Colonic mucosa (tissue), 4 donors: ENCODE results near the gene COL11A2. TPM values are rescaled to one million over a fixed set of nuclear protein-coding genes. Genes with fewer than 3 reads are reported as not detected.

ENCODE experiments used
- DNase-seq: peaks from one replicate; pipeline ENCODE4 v3.0.0-alpha.2; 2020
- H3K27ac ChIP-seq: fragments of 200-600 bp; one replicate; pipeline ENCODE4 v1.8.0; 2021
- H3K27me3 ChIP-seq: fragments of 200-600 bp; one replicate; pipeline ENCODE4 v1.8.0; 2021
- H3K36me3 ChIP-seq: fragments of 200-600 bp; one replicate; pipeline ENCODE4 v1.8.0; 2021
- H3K4me1 ChIP-seq: fragments of 200-600 bp; one replicate; pipeline ENCODE4 v1.8.0; 2021; ENCODE audit warnings: mild to moderate bottlenecking
- H3K4me3 ChIP-seq: fragments of 200-600 bp; one replicate; pipeline ENCODE4 v1.8.0; 2021
- H3K9ac ChIP-seq, 2 donors: one replicate each; pipeline ENCODE4 v1.7.0; 2013; ENCODE audit warnings: control low read depth in 2 of 2, low read depth in 2 of 2, low read length in 2 of 2
- H3K9me3 ChIP-seq: fragments of 200-600 bp; one replicate; pipeline ENCODE4 v1.8.0; 2021
- intact Hi-C: fragments of 100-400 bp; cut with DNase I; formaldehyde crosslinking; loops from one replicate; pipeline ENCODE4 v1.14.1; 2022
- total RNA-seq, 2 donors: library from RNA; stranded (reverse); fragmentation: NEBNext Ultra II Directional in 1 of 2; extraction: Animal tissue kit (Norgen Biotek cat#: 25700) in 1 of 2; gene quantifications; one replicate each; pipeline ENCODE4 v1.2.1, GENCODE V29; 2021
- TF ChIP-seq, protein P1 (sequence below): fragments of 200-600 bp; IDR thresholded peaks from one replicate; pipeline ENCODE4 v1.8.0; 2022; ENCODE audit warnings: antibody characterized with exemption, mild to moderate bottlenecking
- donor health status: healthy.
- donor health status: DM: no; HTN: no; CAD: no.
- donor health status: DM: no; HTN: no; CAD: no.

COL11A2 gene
- total RNA-seq, 2 donors from 2014 or later, result 0.13 to 0.44 TPM

DNA sequence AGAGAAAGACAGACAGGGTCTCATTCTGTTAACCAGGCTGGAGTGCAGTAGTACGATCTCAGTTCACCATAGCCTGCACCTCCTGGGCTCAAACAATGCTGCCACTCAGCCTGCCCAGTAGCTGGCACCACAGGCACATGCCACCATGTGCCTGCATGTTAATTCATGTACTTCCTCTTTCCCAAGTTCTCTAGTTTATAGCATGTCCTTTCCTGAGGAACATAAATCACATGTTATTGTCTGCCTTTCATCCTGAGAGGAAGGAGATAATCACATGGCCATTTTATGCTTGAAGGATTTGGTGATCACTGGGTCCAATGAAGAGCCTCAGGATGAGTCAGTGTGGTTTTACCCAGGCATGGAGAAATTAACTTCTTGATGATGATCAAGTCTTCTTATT is 47.9 kb downstream of the COL11A2 start:
- DNase-seq, result no peak
- H3K27ac ChIP-seq, result no peak overlapping the region
- H3K4me1 ChIP-seq, result no peaks in the 10 kb centered on the region
- TF ChIP-seq, protein P1, sequence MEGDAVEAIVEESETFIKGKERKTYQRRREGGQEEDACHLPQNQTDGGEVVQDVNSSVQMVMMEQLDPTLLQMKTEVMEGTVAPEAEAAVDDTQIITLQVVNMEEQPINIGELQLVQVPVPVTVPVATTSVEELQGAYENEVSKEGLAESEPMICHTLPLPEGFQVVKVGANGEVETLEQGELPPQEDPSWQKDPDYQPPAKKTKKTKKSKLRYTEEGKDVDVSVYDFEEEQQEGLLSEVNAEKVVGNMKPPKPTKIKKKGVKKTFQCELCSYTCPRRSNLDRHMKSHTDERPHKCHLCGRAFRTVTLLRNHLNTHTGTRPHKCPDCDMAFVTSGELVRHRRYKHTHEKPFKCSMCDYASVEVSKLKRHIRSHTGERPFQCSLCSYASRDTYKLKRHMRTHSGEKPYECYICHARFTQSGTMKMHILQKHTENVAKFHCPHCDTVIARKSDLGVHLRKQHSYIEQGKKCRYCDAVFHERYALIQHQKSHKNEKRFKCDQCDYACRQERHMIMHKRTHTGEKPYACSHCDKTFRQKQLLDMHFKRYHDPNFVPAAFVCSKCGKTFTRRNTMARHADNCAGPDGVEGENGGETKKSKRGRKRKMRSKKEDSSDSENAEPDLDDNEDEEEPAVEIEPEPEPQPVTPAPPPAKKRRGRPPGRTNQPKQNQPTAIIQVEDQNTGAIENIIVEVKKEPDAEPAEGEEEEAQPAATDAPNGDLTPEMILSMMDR, result no peak
- H3K27me3 ChIP-seq, result no peaks in the 10 kb centered on the region
- H3K9ac ChIP-seq, result no peak overlapping the region
- H3K36me3 ChIP-seq, result no peaks in the 10 kb centered on the region
- H3K4me3 ChIP-seq, result no peak overlapping the region
- no peaks in the 10 kb centered on the region for H3K9me3 ChIP-seq
- intact Hi-C loops, result no loop called here

DNA sequence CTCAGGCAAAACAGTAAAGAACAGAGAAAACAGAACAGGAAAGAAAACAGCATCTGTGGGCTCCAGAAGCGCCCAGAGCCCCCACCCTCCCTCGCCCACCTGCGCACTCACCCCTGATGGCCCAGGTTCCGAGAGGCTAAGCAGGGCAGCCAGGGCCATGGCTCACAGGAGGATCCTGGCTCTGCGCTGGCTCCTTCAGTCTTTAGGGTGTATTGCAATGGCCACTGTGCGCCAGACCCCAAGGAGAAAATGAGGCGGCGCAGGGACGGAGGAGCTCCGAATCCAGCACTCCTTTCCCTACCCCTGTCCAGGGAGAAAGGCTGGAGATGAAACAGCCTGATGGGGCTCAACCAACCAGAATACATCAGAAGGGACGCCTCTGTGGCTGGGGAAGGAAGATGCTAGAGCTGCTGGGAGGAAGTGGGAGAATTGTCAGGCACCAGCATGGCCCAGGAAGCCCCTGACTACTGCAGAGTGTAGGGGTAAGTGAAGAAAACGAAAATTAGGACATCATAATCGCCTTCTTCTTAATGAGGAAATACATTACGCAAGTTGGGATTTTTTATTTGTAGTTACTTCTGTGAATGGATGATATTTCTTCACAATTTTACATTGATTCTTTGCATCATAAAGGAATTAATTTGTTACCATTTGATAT is 49.0 kb downstream of the COL11A2 start:
- intact Hi-C loops, result no loop called here
- no peaks in the 10 kb centered on the region for H3K27me3 ChIP-seq
- TF ChIP-seq, protein P1, result no peak
- H3K9me3 ChIP-seq, result no peaks in the 10 kb centered on the region
- no peaks in the 10 kb centered on the region for H3K4me1 ChIP-seq
- DNase-seq, result no peak
- no peak overlapping the region for H3K9ac ChIP-seq
- no peak overlapping the region for H3K27ac ChIP-seq
- H3K36me3 ChIP-seq, result no peaks in the 10 kb centered on the region
- no peak overlapping the region for H3K4me3 ChIP-seq

DNA sequence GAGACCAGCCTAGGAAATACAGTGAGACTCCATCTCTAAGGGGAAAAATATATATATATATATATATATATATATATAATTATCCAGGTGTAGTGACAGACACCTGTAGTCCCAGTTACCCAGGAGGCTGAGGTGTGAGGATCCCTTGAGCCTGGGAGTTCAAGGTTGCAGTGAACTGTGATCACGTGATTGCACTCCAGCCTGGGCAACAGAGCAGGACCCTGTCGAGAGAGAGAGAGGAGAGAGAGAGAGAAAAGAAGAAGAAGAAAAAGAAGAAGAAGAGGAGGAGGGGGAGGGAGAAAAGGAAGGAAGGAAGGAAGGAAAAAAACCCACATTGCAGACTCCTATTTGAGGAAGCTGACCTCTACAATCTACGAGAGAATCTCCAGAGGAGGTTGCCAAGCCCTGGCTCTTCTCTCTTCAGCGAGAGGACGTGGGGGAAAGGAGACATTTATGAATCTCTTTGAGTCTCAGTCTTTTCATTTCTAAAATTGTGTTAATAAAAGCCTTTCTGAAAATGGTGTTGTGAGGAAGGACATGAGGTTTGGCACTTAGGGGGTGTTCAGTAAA is 49.7 kb downstream of the COL11A2 start:
- Histone ChIP-seq H3K27ac (no peak overlapping the region), H3K27me3 (no peaks in the 10 kb centered on the region), H3K9ac (no peak overlapping the region), H3K9me3 (no peaks in the 10 kb centered on the region), H3K4me1 (no peaks in the 10 kb centered on the region), H3K4me3 (no peak overlapping the region), H3K36me3 (no peaks in the 10 kb centered on the region)
- TF ChIP-seq, protein P1, result no peak
- no peak for DNase-seq
- intact Hi-C loops, result no loop called here

DNA sequence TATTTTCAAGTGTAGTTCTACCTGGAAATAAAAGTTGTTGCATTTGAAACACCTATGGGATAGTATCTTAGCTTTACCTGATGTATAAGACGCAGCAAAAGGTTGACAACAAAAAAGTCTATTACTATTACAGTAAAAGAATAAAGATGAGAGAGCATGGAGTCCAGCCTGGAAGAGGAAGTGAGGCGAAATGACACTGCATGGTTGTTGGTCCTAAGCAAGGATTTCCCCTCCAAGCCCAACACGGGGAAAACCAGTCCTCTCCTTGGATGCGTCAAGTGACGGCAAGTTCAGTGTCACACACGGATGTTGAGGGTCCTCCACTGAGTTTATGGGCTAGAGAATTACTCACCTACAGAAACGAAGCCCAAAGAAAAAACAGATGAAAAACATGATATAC is 51.7 kb downstream of the COL11A2 start:
- H3K4me1 ChIP-seq, result no peaks in the 10 kb centered on the region
- TF ChIP-seq, protein P1, result no peak
- intact Hi-C loops, result no loop called here

DNA sequence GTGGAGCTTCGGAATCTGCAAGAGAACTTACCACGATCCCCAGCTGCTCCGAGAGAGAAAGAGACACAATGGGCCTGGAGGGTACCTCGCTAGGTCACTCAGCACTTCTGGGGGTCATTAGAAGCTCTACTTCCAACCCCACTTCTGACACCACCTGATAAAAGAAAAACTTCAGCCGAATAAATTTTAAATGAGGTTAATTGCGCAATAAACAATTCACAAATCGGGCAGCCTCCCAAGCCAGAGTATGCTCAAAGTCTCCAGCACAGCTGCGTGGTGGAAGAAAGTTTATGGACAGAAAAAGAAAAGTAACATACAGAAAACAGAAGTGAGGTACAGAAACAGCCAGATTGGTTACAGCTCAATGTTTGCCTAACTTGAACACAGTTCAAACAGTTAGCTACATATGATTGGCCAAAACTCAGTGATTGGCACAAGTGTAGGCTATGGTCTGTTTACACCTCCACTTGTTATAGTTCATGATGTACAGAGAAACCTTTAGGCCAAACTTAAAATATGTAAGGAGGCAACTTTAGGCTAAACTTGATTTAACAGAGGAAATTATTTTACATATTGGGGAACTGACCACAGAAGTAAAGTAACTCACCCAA is 52.6 kb downstream of the COL11A2 start:
- DNase-seq, result no peak
- TF ChIP-seq, protein P1, result no peak
- Histone ChIP-seq H3K4me3 (no peak overlapping the region), H3K9ac (no peak overlapping the region), H3K4me1 (no peaks in the 10 kb centered on the region), H3K27ac (no peak overlapping the region), H3K36me3 (no peaks in the 10 kb centered on the region), H3K9me3 (no peaks in the 10 kb centered on the region), H3K27me3 (no peaks in the 10 kb centered on the region)
- intact Hi-C loops, result no loop called here

More for the DNA sequence above, 51.7 kb downstream of the COL11A2 start:
- DNase-seq, result no peak
- no peak overlapping the region for H3K27ac ChIP-seq
- no peak overlapping the region for H3K9ac ChIP-seq
- no peaks in the 10 kb centered on the region for H3K36me3 ChIP-seq
- no peaks in the 10 kb centered on the region for H3K27me3 ChIP-seq
- no peaks in the 10 kb centered on the region for H3K9me3 ChIP-seq
- no peak overlapping the region for H3K4me3 ChIP-seq
